PFSK-1 (cell line): Measurements from ENCODE around the gene NTMT1.

Experiments
- FOXP2 ChIP-seq: optimal IDR thresholded peaks from 2 replicates; pipeline ENCODE3; 2011; ENCODE audit warnings: borderline replicate concordance, control low read depth, inconsistent platforms; ENCODE audit not compliant: insufficient read depth; ENCODE audit errors: extremely low read length, extremely low read depth
- POLR2AphosphoS5 ChIP-seq: IDR thresholded peaks from 2 replicates; pipeline ENCODE4 v1.6.1; 2012; ENCODE audit warnings: low read depth, mild to moderate bottlenecking, control low read depth, low read length, moderate library complexity
- REST ChIP-seq, 2 experiments: IDR thresholded peaks; 2 replicates each; pipeline versions ENCODE4 v1.6.1 to v1.8.0; 2011 to 2012; ENCODE audit warnings: low read depth in 2 of 2, low read length in 2 of 2, control low read depth in 1 of 2, inconsistent platforms in 1 of 2, mild to moderate bottlenecking in 1 of 2, moderate library complexity in 1 of 2; ENCODE audit not compliant: insufficient read depth in 1 of 2
- SIN3A ChIP-seq: IDR thresholded peaks from 2 replicates; pipeline ENCODE4 v1.6.1; 2012; ENCODE audit warnings: mild to moderate bottlenecking, low read length, moderate library complexity, borderline replicate concordance; ENCODE audit not compliant: insufficient read depth
- TAF1 ChIP-seq: IDR thresholded peaks from 2 replicates; pipeline ENCODE4 v1.6.1; 2012; ENCODE audit warnings: low read length, control low read depth, borderline replicate concordance; ENCODE audit not compliant: insufficient read depth

The NTMT1 gene

DNA sequence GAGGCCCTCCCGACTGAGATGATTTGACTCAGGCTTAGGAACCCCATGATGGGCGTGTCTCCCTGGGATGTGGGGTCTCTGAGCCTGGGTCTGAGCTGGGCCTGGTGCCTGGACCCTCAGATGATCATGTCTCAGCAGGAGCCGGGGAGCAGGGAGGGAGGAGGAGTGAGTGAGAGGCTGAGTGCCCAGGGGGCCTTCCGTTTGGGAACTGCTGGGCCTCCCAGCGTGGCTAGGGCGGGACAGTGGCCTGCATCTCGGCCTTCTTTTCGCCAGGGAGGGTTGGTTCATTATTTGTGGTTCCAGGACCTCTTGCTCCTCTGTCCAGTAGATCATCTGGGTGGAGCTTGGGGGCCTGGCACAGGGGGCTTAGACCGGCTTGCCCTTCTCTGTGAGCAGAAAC lies 45.1 kb downstream of the NTMT1 start:
- TF ChIP-seq SIN3A, result no peak
- TF ChIP-seq REST (IDR thresholded peaks at IDR 0.05; ENCODE audit: insufficient read depth in 1 of 2, low read depth in 2 of 2, low read length in 2 of 2), result no peak
- TF ChIP-seq POLR2AphosphoS5, result no peak
- no peak for TF ChIP-seq TAF1
- TF ChIP-seq FOXP2, result no peak

- TF ChIP-seq FOXP2 (no peak), POLR2AphosphoS5 (no peak), REST (IDR thresholded peaks at IDR 0.05; ENCODE audit: insufficient read depth in 1 of 2, low read depth in 2 of 2, low read length in 2 of 2) (no peak), TAF1 (no peak), SIN3A (no peak)
These were observed 45.6 kb downstream of the NTMT1 start for GRCh38 chr9:129671519-129671918.

DNA sequence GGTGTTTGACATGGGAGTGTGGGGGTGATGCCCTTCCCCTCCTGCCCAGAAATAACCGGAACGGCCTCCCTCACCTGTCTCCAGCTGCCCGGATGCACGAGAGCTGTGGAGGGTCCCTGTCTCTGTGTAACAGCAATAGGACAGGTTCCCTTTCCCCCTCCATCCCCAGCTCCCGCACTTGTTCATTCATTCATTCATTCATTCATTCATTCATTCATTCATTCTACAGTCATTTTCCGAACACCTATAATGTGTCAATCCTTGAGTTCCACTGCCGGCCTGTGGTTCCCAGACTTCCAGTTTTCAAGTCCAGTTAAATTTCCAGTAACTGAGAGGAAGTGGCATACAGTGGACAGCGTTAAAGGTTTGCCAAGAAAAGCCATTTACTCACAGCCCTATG lies 46.7 kb downstream of the NTMT1 start:
- no peak for TF ChIP-seq FOXP2
- TF ChIP-seq SIN3A, result no peak
- TF ChIP-seq REST (IDR thresholded peaks at IDR 0.05; ENCODE audit: insufficient read depth in 1 of 2, low read depth in 2 of 2, low read length in 2 of 2), result no peak
- no peak for TF ChIP-seq TAF1
- TF ChIP-seq POLR2AphosphoS5, result no peak

DNA sequence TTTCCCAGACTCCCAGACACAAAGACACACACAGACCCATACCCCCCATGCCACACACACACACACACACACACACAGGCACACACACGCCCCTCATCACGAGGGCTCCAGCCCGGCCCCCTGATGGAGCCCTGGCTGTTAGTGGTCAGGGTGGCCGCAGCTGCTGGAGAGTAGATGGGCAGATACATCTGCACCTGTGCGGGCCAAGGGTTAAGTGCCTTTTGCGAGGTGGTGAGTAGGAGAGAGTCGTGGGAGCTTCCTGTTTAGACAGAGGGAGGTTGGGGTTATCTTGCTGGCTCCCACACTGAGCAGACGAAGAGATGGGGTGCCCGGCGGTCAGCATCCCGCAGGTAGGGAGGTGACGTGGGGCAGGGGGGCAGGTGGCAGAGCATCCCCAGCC lies 47.6 kb downstream of the NTMT1 start:
- TF ChIP-seq POLR2AphosphoS5, result no peak
- no peak for TF ChIP-seq FOXP2
- no peak for TF ChIP-seq SIN3A
- TF ChIP-seq TAF1, result no peak
- no peak for TF ChIP-seq REST (IDR thresholded peaks at IDR 0.05; ENCODE audit: insufficient read depth in 1 of 2, low read depth in 2 of 2, low read length in 2 of 2)

DNA sequence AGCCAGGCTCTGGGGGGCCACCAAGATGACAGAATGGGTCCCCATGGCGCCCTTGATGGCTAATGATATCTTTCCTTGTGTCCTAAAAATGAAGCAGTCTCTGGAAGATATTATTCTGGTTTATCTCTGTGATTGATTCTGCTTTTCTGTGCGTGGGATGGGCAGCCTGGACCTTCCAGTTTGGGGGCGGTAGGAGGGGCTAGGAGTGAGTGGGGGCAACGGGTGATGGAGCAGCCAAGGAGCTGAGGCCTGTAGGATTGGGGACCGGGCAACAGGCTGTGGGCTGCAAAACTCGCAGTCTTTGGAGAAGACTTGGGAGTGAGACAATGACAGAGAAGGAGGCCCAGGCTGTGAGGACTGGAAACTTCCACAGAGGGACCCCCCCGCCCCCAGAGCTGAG lies 48.3 kb downstream of the NTMT1 start:
- no peak for TF ChIP-seq SIN3A
- TF ChIP-seq POLR2AphosphoS5, result no peak
- no peak for TF ChIP-seq REST (IDR thresholded peaks at IDR 0.05; ENCODE audit: insufficient read depth in 1 of 2, low read depth in 2 of 2, low read length in 2 of 2)
- TF ChIP-seq FOXP2, result no peak
- TF ChIP-seq TAF1, result no peak
